ENCODE results near the gene LILRA2. TPM values are rescaled to one million over a fixed set of nuclear protein-coding genes. Genes with fewer than 3 reads are reported as not detected.
"Not testable (repeated sequence)": the region's sequence is repeated elsewhere in the genome, so short reads cannot be mapped to it uniquely, and the experiment has no call there.

LILRA2 gene
- total RNA-seq, 4 donors from 2014 or later = 1.7 to 5.4 (median 4.3) TPM

DNA sequence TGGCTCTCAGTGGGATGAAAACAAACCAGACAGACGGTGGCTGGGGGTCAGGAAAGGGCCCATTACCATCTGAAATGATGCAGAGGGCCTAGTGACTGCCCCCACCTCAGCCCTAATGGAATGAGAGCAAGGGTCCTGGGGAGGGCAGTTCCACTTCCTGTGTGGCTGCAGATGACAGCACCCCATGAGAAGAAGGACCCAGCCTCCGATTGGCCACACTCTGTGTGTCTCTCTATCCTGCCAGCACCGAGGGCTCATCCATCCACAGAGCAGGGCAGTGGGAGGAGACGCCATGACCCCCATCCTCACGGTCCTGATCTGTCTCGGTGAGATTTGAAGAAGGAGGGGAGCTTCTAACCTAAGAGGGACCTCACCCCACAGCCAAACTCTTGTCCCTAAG is 57.2 kb downstream of the LILRA2 start:
- TF ChIP-seq EP300 (IDR thresholded peaks at IDR 0.05) = no peak
- H3K4me3 ChIP-seq = peak overlapping the region in 1 of 4 donors; percentile 29
- 45 to 58% methylated on average over 5 to 6 of the region's 6 CpGs for WGBS, 2 donors
- no peaks in the 10 kb centered on the region for H3K27me3 ChIP-seq
- no peaks in the 10 kb centered on the region for H3K4me1 ChIP-seq
- no peak overlapping the region for H3K27ac ChIP-seq
- no peak for DNase-seq (ENCODE audit: low spot score in 2 of 2)
- peaks cover 0 to 8% (median 0%) of the 10 kb centered on the region in 4 donors for H3K9me3 ChIP-seq
- no peaks in the 10 kb centered on the region for H3K36me3 ChIP-seq

DNA sequence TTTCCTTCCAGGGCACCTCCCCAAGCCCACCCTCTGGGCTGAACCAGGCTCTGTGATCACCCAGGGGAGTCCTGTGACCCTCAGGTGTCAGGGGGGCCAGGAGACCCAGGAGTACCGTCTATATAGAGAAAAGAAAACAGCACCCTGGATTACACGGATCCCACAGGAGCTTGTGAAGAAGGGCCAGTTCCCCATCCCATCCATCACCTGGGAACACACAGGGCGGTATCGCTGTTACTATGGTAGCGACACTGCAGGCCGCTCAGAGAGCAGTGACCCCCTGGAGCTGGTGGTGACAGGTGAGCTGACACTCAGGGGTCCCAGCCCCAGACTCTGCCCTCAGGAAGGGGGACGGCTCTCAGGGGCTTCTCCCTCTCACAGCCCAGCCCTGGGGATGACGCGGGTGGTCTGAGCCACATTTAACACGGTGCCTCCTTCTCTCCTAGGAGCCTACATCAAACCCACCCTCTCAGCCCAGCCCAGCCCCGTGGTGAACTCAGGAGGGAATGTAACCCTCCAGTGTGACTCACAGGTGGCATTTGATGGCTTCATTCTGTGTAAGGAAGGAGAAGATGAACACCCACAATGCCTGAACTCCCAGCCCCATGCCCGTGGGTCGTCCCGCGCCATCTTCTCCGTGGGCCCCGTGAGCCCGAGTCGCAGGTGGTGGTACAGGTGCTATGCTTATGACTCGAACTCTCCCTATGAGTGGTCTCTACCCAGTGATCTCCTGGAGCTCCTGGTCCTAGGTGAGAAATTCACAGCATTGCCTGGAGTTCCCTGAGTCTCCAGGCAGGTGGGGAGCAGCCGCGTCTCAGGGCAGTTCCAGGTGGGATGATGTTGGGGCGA is 58.1 kb downstream of the LILRA2 start:
- DNase-seq (ENCODE audit: low spot score in 2 of 2); H3K4me1 ChIP-seq; H3K27ac ChIP-seq; H3K27me3 ChIP-seq; H3K36me3 ChIP-seq; H3K4me3 ChIP-seq; H3K9me3 ChIP-seq: not testable (repeated sequence)
- WGBS, 2 donors = 76 to 80% methylated on average over 20 to 23 of the region's 23 CpGs

GRCh38 chr19:54632517-54632916 is 58.9 kb downstream of the LILRA2 start:
- not testable (repeated sequence) for H3K4me3 ChIP-seq; H3K27ac ChIP-seq; H3K9me3 ChIP-seq; DNase-seq (ENCODE audit: low spot score in 2 of 2); H3K4me1 ChIP-seq; H3K27me3 ChIP-seq; H3K36me3 ChIP-seq
- 81 to 90% methylated on average over 5 to 16 of the region's 16 CpGs for WGBS, 2 donors

DNA sequence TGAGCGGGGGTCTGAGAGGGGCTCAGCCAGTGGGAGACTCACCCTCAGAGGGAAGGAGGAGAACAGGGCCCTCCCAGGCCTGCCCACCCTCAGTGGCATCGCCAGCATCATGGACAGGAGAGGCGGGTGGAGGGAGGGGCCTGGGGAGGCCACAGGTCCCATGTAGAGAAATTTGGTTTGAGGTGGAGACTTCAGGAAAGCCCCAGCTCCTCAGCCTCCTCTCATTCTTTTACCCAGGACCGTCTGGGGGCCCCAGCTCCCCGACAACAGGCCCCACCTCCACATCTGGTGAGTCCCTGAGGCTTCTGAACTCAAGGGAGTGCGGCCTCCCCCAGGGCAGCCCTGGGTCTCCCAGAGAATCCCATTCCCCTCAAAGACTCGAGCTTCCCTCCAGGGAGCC is 59.8 kb downstream of the LILRA2 start:
- Histone ChIP-seq H3K27ac (no peak overlapping the region), H3K27me3 (no peaks in the 10 kb centered on the region), H3K9me3 (no peaks in the 10 kb centered on the region), H3K36me3 (no peaks in the 10 kb centered on the region), H3K4me1 (no peaks in the 10 kb centered on the region), H3K4me3 (no peak overlapping the region)
- DNase-seq (ENCODE audit: low spot score in 2 of 2) = no peak
- 65 to 71% methylated on average over 6 to 7 of the region's 7 CpGs for WGBS, 2 donors
- TF ChIP-seq EP300 (IDR thresholded peaks at IDR 0.05) (no peak), CTCF (IDR thresholded peaks at IDR 0.05) (no peak), POLR2A (IDR thresholded peaks at IDR 0.05) (no peak)

DNA sequence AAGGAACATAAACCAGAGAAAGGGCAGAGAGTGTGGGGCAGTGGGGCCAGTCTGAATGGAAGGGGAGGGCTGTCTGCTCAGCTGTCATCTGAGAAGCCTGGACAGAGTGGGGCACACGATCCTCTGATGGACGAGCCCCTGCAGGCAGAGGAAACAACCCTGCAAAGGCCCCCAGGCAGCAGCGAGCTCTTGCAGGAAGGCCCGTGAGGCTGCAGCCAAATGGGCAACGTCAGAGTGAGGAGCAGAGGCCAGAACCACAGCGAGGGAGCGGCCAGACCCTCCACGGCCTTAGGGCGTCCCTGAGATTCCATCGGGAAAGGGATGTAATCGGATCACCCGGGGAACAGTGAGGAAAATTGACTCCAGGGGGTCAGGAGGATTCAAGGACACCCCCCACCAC is 62.5 kb downstream of the LILRA2 start:
- DNase-seq (ENCODE audit: low spot score in 2 of 2); H3K27ac ChIP-seq; H3K27me3 ChIP-seq; H3K4me1 ChIP-seq; H3K4me3 ChIP-seq; H3K9me3 ChIP-seq; H3K36me3 ChIP-seq: not testable (repeated sequence)
- WGBS, 2 donors = 17 to 49% methylated on average over 12 of the region's 12 CpGs

GRCh38 chr19:54638683-54639082 is 65.1 kb downstream of the LILRA2 start:
- no peaks in the 10 kb centered on the region for H3K36me3 ChIP-seq
- H3K27me3 ChIP-seq = no peaks in the 10 kb centered on the region
- no peak overlapping the region for H3K27ac ChIP-seq
- 90 to 91% methylated on average over 18 of the region's 18 CpGs for WGBS, 2 donors
- no peak overlapping the region for H3K4me3 ChIP-seq
- no peak for DNase-seq (ENCODE audit: low spot score in 2 of 2)
- H3K9me3 ChIP-seq = no peaks in the 10 kb centered on the region
- TF ChIP-seq CTCF (IDR thresholded peaks at IDR 0.05) (no peak), EP300 (IDR thresholded peaks at IDR 0.05) (no peak), POLR2A (IDR thresholded peaks at IDR 0.05) (no peak)
- no peaks in the 10 kb centered on the region for H3K4me1 ChIP-seq

Small RNAs within 50 kb of the gene (small RNA-seq; reads per million reads assigned to genes)
- not detected for gene AC245036.2

Other genes with a start within 250 kb of the LILRA2 start
- not detected for gene LILRA4, start 234.6 kb upstream of the LILRA2 start, total RNA-seq
- gene LAIR1, start 208.9 kb upstream of the LILRA2 start, total RNA-seq = 10 to 100 TPM; 15.5 to 59.1 (median 31.1) TPM
- gene TTYH1, start 158.3 kb upstream of the LILRA2 start, total RNA-seq = 10 to 100 TPM; 21.0 to 50.0 (median 34.9) TPM
- 100 to 1,000 TPM; 189 to 389 (median 285) TPM for gene LENG8, start 124.6 kb upstream of the LILRA2 start, total RNA-seq
- gene LENG9, start 110.0 kb upstream of the LILRA2 start, total RNA-seq = 10 to 100 TPM in 1 of 4 donors, 1 to 10 TPM in 3; 5.9 to 10.3 (median 9.4) TPM
- 10 to 100 TPM; 38.9 to 62.2 (median 50.2) TPM for gene CDC42EP5, start 100.5 kb upstream of the LILRA2 start, total RNA-seq
- gene LAIR2, start 71.0 kb upstream of the LILRA2 start, total RNA-seq = not detected
- 1 to 10 TPM in 3 of 4 donors, under 1 TPM in 1; 0.39 to 3.5 (median 1.2) TPM for gene LILRA1, start 19.8 kb downstream of the LILRA2 start, total RNA-seq
- gene LILRB1, start 56.7 kb downstream of the LILRA2 start, total RNA-seq = 10 to 100 TPM in 1 of 4 donors, 1 to 10 TPM in 2, under 1 TPM in 1; 0.59 to 15.3 (median 3.4) TPM
- gene LILRB4, start 89.2 kb downstream of the LILRA2 start, total RNA-seq = 1 to 10 TPM; 1.1 to 5.1 (median 2.4) TPM
- gene KIR3DL3, start 150.7 kb downstream of the LILRA2 start, total RNA-seq = not detected
- gene KIR2DL3, start 164.7 kb downstream of the LILRA2 start, total RNA-seq = not detected
- gene KIR2DL1, start 196.0 kb downstream of the LILRA2 start, total RNA-seq = not detected
- not detected for gene KIR2DL4, start 229.8 kb downstream of the LILRA2 start, total RNA-seq
- gene KIR3DL1, start 242.7 kb downstream of the LILRA2 start, total RNA-seq = under 1 TPM in 1 of 4 donors, not detected in 3; 0.22 TPM

Data from tibial nerve (tissue), 4 donors.